Stimulated activated CD4-positive, alpha-beta T cell treated with anti-CD3 and anti-CD28 coated beads, Interleukin-2, amount 100 ng/mL, for 48 hours (primary cell): ENCODE measurements around the gene ASIC2.

Experiments used
- DNase-seq, 2 donors: peaks; one replicate each; pipeline ENCODE4 v3.0.0-alpha.2; 2020

The ASIC2 gene

GRCh38 chr17:33287096-33287725 lies 5.9 kb downstream of the ASIC2 start:
- no peak for DNase-seq

- DNase-seq, result no peak
Measured at GRCh38 chr17:33285413-33285812, 7.7 kb downstream of the ASIC2 start.

GRCh38 chr17:33284022-33284421 lies 9.1 kb downstream of the ASIC2 start:
- no peak for DNase-seq

DNA sequence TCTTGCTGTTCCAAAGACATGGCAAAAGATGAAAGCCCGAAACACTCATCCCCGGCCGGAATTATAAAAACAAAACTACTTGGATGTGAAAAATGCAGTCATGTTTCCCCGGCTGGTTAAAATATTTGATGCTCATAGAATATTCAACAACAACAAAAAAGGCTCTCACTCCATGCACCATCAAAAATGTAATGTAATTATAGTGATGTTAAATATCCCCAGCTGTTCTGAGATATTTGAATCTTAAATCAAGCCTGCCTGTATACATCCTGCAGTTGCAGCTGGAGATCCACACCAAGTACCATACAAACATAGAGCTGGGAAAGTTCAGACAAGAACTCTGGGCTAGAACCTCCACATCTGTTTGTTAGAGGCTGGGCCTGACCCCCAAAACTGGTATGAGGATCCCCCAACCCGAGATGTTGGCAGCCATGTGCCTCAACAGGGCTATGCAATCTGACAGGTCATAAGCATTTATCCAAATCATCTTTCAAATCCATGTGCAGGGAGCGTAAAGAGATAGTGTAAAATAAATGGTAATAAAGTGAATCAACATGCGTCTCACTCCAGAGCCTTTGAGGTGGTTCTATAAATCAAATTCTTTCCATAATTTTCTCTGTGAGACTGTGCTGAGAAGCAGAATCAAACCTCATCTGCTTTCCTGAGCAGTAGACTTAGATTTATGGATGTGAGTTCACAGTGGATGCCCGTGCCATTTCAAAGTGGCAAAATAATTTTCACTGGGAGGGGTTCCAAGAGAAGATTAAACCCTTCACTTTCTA lies 12.7 kb downstream of the ASIC2 start:
- no peak for DNase-seq

GRCh38 chr17:33277436-33278100 lies 15.5 kb downstream of the ASIC2 start:
- no peak for DNase-seq

- no peak for DNase-seq
Measured at GRCh38 chr17:33273743-33274410, 19.2 kb downstream of the ASIC2 start.

DNA sequence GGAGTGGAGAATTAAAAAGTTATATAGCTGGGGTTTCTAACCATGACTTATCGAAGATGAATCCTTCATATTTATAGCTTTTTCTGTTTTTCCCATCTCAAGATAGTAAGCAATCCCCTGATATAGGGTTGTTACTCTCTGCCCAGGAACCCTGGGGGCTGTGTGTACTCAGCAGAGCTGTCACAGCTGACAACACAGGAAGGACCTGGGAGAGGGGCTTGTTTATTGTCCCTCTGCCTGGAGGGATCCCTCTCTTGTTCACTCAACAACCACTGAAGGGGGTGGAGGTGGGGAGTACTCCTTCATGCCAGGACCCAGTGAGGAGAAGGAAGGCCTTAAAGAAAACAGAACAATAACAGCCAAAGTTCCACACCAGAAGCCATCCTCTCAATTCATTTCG lies 19.8 kb downstream of the ASIC2 start:
- no peak for DNase-seq

DNA sequence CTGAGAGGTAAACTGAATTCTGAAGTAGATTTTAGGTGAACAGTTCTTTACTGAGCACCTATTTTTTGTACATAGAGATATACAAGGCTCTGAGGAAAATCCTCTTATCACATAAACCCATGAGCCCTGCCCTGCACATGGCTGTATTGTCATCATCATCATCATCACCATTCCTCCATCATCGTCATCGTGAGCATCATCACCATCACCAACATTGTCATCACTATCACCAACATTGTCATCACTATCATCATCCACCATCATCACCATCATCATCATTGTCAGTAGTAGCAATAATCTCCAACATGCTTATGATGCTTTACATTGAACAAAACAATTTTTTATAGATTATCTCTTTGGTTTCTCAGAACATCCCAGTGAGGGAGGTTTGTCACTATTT lies 20.7 kb downstream of the ASIC2 start:
- DNase-seq, result no peak

DNA sequence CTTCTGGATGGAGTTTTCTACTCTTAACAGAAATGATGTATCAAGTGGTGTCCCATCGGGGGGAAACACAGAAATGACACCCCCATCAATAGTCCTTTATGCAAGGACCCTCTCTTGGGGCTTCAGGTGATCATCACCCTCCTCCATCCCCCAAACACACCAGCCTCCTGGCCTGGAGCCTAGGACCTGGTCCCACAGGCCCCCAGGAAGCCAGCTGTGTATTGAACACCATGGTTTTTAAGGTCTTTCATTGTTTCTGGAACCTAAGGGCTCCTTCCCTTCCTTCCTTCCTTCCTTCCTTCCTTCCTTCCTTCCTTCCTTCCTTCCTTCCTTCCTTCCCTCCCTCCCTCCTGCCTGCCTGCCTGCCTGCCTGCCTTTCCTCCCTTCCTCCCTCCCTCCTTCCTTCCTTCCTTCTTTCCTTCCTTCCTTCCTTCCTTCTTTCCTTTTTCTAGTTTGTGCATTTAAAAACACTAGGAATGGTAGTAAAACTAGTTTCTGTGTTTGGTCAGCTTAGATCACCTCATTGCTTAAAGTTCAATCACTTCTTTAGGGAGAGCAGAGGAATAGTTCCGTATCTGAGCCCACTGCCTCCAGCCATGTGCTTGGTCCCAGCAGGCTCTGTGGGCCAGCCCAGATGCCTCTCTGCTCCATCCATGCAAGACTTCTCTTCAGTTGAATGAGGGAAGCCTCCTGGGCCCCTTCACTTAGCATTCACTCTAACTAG lies 23.6 kb downstream of the ASIC2 start:
- DNase-seq, result no peak

GRCh38 chr17:33267851-33268548 lies 25.1 kb downstream of the ASIC2 start:
- no peak for DNase-seq

DNA sequence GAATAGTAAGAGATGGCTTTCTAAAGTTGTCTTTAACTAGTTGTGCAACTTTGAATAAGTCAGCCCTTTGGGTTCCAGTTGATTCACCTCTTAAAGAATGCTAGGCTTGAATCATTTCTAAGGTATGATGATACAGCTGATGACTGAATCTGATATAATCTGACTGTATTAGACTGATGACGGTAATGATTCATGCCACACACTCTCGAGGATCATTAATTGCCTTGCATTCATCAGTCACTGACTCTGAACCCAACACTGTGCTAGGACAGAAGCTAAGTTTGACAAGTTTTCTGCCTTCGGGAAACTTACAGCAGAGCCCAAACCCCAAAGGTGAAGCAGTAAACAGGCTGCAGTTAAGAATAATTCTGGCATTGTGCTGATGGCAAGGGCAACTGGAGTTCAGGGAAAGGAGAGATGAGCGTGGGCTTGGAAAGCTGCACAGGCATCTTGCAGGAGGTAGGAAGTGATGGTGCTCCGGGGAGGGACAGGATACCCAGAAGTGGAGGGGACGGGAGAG lies 25.8 kb downstream of the ASIC2 start:
- DNase-seq, result no peak

GRCh38 chr17:33266611-33267010 lies 26.5 kb downstream of the ASIC2 start:
- no peak for DNase-seq

GRCh38 chr17:33266116-33266515 lies 27.0 kb downstream of the ASIC2 start:
- no peak for DNase-seq

DNA sequence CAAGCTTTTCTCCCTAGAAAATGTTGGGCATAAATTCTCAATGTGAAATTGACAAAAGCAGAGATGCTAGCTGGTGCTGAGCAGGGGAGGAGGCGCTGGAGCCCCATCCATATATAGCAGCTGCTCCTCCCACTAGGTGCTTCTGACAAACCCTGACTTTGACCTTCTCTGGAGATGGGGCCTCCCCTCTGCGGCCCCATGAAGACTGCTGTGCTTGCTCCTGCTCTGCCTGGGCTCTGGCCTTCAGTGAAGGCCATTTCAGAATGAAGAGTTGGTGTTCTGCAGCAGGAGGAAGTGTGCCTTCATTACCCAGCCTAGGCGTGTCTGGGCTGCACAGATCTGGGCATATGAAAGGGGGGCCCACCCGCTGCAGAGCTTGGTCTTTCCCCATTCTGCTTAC lies 29.7 kb downstream of the ASIC2 start:
- no peak for DNase-seq

- DNase-seq, result no peak
Measured at GRCh38 chr17:33262266-33263123, 30.6 kb downstream of the ASIC2 start.

GRCh38 chr17:33261820-33262219 lies 31.3 kb downstream of the ASIC2 start:
- no peak for DNase-seq

DNA sequence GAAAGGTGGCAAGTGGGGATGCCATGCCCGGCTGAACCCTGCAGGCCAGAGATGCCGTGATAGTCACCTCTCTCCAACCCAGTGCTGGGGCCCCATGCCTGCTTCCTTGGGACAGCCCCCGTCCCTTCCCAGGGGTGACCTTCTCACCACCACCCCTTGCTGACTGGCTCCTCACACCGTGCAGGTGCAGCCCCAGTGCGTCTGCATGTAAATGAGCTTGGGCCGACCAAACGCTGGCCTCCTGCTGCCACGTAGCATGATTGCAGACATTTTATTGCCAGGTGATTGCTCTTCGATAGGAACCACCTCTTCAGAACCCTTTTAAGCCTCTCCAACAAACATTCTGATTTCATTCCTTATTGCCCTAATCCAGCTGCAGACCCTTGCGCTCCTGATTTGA lies 32.5 kb downstream of the ASIC2 start:
- DNase-seq, result no peak

DNA sequence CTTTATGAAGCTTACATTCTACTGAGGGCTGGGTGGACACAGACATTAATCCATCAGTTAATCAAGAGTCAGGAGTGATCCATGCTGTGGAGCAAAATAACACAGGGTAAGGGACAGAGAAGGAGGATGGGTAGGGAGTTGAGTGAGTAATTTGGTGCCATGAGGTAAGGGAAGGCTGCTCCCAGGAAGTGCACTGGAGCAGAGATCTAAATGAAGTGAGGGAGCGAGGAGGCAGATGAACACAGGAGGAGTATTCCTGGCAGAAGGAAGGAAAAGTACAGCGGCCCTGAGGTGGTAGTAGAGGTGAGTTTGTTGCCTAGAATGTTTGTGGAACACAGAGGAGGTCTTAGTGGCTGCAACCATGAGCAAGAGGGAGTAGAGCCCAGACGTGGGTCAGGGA lies 34.8 kb downstream of the ASIC2 start:
- no peak for DNase-seq

DNA sequence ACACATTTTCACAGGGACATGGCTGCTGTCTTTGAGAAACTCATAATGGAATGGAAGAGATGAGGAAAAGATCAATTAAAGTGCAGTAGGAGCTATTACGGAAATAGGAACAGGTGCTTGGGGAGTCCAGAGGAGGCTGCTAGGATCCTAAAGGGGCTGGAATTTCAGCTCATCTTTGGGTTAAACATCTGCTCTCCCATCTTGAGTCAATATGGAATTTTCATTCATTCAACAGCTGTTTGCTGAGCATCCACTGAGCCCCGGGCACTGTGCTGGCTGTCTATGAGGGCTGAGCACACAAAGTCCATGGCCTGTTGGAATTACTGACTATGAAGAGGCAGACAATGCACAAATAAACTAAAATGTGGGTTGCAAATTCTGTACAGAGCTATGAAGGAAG lies 47.9 kb downstream of the ASIC2 start:
- DNase-seq, result no peak

DNA sequence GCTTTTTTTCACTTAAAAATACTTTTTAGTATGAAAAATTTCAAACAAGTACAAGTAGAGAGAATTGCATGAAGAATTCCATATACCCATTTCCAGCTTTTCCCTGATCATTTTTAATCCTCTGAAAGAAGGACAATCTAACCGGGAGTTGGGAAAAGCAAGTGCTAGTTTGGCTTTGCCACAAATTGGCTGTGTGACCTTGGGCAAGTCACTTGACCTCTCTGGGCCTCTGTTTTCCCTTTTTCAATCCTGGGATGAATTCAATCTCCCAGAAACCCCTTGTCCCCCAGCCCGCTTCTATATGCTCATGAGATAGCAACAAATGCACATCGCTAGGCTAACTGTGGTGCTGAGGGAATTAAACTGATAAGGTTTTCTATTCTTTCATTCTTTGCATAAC lies 49.4 kb downstream of the ASIC2 start:
- DNase-seq, result no peak
